MM.1S (cell line): ENCODE measurements around the gene SEMA3G.

Experiments
- DNase-seq: peaks from one replicate; pipeline ENCODE4 v3.0.0-alpha.2; 2015
- H2AFZ ChIP-seq: fragments of 300-600 bp; sonication (generic); 2 replicates; pipeline ENCODE4 v1.6.0; 2016; ENCODE audit warnings: antibody characterized with exemption, low read length
- H3F3A ChIP-seq: fragments of 300-600 bp; sonication (generic); 2 replicates; pipeline ENCODE4 v1.6.1; 2016; ENCODE audit warnings: mild to moderate bottlenecking, antibody characterized with exemption, low read length, moderate library complexity, mixed read lengths; ENCODE audit not compliant: insufficient read depth
- H3K27ac ChIP-seq: fragments of 300-600 bp; sonication (generic); 2 replicates; pipeline ENCODE4 v1.5.1; 2016; ENCODE audit warnings: mild to moderate bottlenecking, low read length
- H3K27me3 ChIP-seq: fragments of 300-600 bp; sonication (generic); replicated peaks from 2 replicates; pipeline ENCODE4 v1.6.0; 2016; ENCODE audit warnings: low read length; ENCODE audit not compliant: insufficient read depth
- H3K36me3 ChIP-seq: fragments of 300-600 bp; sonication (generic); replicated peaks from 2 replicates; pipeline ENCODE4 v1.6.1; 2016; ENCODE audit warnings: mild to moderate bottlenecking, low read length, mixed read lengths; ENCODE audit not compliant: insufficient read depth
- H3K4me1 ChIP-seq: fragments of 300-600 bp; sonication (generic); 2 replicates; pipeline ENCODE4 v1.6.1; 2016; ENCODE audit warnings: low read length, mixed read lengths
- H3K4me2 ChIP-seq: fragments of 300-600 bp; sonication (generic); 2 replicates; pipeline ENCODE4 v1.6.0; 2016; ENCODE audit warnings: low read depth, low read length
- H3K4me3 ChIP-seq: fragments of 300-600 bp; sonication (generic); 2 replicates; pipeline ENCODE4 v1.5.1; 2016; ENCODE audit warnings: low read length, mixed read lengths
- H3K79me2 ChIP-seq: fragments of 300-600 bp; sonication (generic); 2 replicates; pipeline ENCODE4 v1.6.1; 2016; ENCODE audit warnings: mixed run types, low read length, mixed read lengths
- H3K9ac ChIP-seq: fragments of 300-600 bp; sonication (generic); 2 replicates; pipeline ENCODE4 v1.6.1; 2016; ENCODE audit warnings: low read length, mixed read lengths
- H3K9me2 ChIP-seq: fragments of 300-600 bp; sonication (generic); replicated peaks from 2 replicates; pipeline ENCODE4 v1.6.1; 2016; ENCODE audit warnings: mild to moderate bottlenecking, low read length, mixed read lengths; ENCODE audit not compliant: insufficient read depth
- H3K9me3 ChIP-seq: fragments of 300-600 bp; sonication (generic); replicated peaks from 2 replicates; pipeline ENCODE4 v1.6.1; 2016; ENCODE audit warnings: mild to moderate bottlenecking, low read length, mixed read lengths; ENCODE audit not compliant: insufficient read depth
- H4K20me1 ChIP-seq: fragments of 300-600 bp; sonication (generic); 2 replicates; pipeline ENCODE4 v1.6.1; 2016; ENCODE audit warnings: mild to moderate bottlenecking, low read length, moderate library complexity, mixed read lengths; ENCODE audit not compliant: insufficient read depth
- CTCF ChIP-seq: fragments of 300-600 bp; sonication (generic); IDR thresholded peaks from 2 replicates; pipeline ENCODE4 v1.5.1; 2016; ENCODE audit warnings: antibody characterized with exemption, low read length, mixed read lengths
- EZH2 ChIP-seq: fragments of 300-600 bp; sonication (generic); optimal IDR thresholded peaks from 2 replicates; pipeline ENCODE3; 2017; ENCODE audit warnings: low read depth, mild to moderate bottlenecking, antibody characterized with exemption, low read length, mixed read lengths
- EZH2phosphoT487 ChIP-seq: fragments of 300-600 bp; sonication (generic); IDR thresholded peaks from 2 replicates; pipeline ENCODE4 v1.6.1; 2018; ENCODE audit warnings: antibody characterized with exemption, low read length

The SEMA3G gene

GRCh38 chr3:52461874-52462273 is 17.0 kb upstream of the SEMA3G start:
- H3F3A ChIP-seq, result no peaks in the 10 kb centered on the region
- no peak overlapping the region for H3K9ac ChIP-seq
- no peak overlapping the region for H3K4me2 ChIP-seq
- TF ChIP-seq EZH2phosphoT487 (no peak), CTCF (no peak), EZH2 (no peak)
- no peaks in the 10 kb centered on the region for H3K9me3 ChIP-seq
- H3K27ac ChIP-seq, result no peak overlapping the region
- H3K36me3 ChIP-seq, result 0 out of 2 replicates have a peak, but pooled peaks cover 3% of the 10 kb centered on the region
- H4K20me1 ChIP-seq, result no peaks in the 10 kb centered on the region
- H3K9me2 ChIP-seq, result no peaks in the 10 kb centered on the region
- H3K27me3 ChIP-seq, result no peaks in the 10 kb centered on the region
- DNase-seq, result no peak
- H3K4me1 ChIP-seq, result no peaks in the 10 kb centered on the region
- H3K4me3 ChIP-seq, result no peak overlapping the region
- no peak overlapping the region for H2AFZ ChIP-seq
- H3K79me2 ChIP-seq, result peaks cover 7% of the 10 kb centered on the region; the same call in 1 of the 2 replicates

GRCh38 chr3:52458770-52459545 is 14.1 kb upstream of the SEMA3G start:
- no peak overlapping the region for H3K27ac ChIP-seq
- no peaks in the 10 kb centered on the region for H3K9me3 ChIP-seq
- no peak for DNase-seq
- H3K36me3 ChIP-seq, result 0 out of 2 replicates have a peak, but pooled peaks cover 3% of the 10 kb centered on the region
- no peaks in the 10 kb centered on the region for H4K20me1 ChIP-seq
- peaks cover 5% of the 10 kb centered on the region for H3F3A ChIP-seq
- no peaks in the 10 kb centered on the region for H3K9me2 ChIP-seq
- no peak overlapping the region for H3K4me2 ChIP-seq
- H3K27me3 ChIP-seq, result no peaks in the 10 kb centered on the region
- no peak for TF ChIP-seq CTCF
- TF ChIP-seq EZH2phosphoT487, result no peak
- TF ChIP-seq EZH2, result no peak
- no peak overlapping the region for H2AFZ ChIP-seq
- H3K4me1 ChIP-seq, result peaks cover 13% of the 10 kb centered on the region
- no peak overlapping the region for H3K9ac ChIP-seq
- peaks cover 24% of the 10 kb centered on the region for H3K79me2 ChIP-seq
- H3K4me3 ChIP-seq, result no peak overlapping the region

- no peaks in the 10 kb centered on the region for H3K9me2 ChIP-seq
- no peak for TF ChIP-seq EZH2phosphoT487
- TF ChIP-seq EZH2, result no peak
- TF ChIP-seq CTCF, result no peak
- no peak overlapping the region for H2AFZ ChIP-seq
- no peaks in the 10 kb centered on the region for H4K20me1 ChIP-seq
- H3K27me3 ChIP-seq, result no peaks in the 10 kb centered on the region
- H3K4me3 ChIP-seq, result no peak overlapping the region
- H3K9me3 ChIP-seq, result no peaks in the 10 kb centered on the region
- H3K4me2 ChIP-seq, result no peak overlapping the region
- DNase-seq, result no peak
- H3K9ac ChIP-seq, result no peak overlapping the region
- H3K36me3 ChIP-seq, result 0 out of 2 replicates have a peak, but pooled peaks cover 3% of the 10 kb centered on the region
- peaks cover 13% of the 10 kb centered on the region for H3K4me1 ChIP-seq
- H3K79me2 ChIP-seq, result peaks cover 24% of the 10 kb centered on the region
- peaks cover 5% of the 10 kb centered on the region for H3F3A ChIP-seq
- no peak overlapping the region for H3K27ac ChIP-seq
These were observed 13.3 kb upstream of the SEMA3G start for GRCh38 chr3:52458031-52458760.
